ENCODE results near the gene SLX4IP.
A peak's percentile ranks its signal among the peaks of the same experiment; 100 is the strongest.

Gene SLX4IP

DNA sequence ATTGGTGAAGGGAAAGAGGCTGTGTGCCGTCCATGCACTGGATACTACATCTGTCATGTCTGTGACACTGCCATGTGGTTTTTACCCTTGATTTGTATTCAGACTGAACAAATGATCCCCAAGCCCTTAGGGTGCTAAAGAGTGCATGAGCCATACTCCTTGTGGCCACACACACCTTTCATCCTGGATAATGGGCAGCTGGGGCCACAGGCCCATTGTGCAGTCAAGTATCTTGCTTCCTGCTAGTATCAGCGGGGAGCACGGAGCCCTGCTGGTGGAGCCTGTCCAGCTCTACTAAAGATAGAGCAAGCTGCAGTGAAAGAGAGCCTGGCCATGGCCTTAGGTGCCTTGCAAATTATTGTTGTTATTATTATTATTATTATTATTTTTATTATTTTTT is 75.1 kb downstream of the SLX4IP start:
- no peak overlapping the region for H3K9ac ChIP-seq (ENCODE audit: low read depth, low read length)
- H3K4me3 ChIP-seq (ENCODE audit: low read length), result no peak overlapping the region
- H3K9me3 ChIP-seq (ENCODE audit: insufficient read depth, low read depth, low read length), result no peaks in the 10 kb centered on the region
- no peaks in the 10 kb centered on the region for H3K36me3 ChIP-seq (ENCODE audit: insufficient read depth, low read length)
- no peaks in the 10 kb centered on the region for H3K27me3 ChIP-seq (ENCODE audit: insufficient read depth, low read length)
- peaks cover 41% of the 10 kb centered on the region for H3K4me1 ChIP-seq (ENCODE audit: insufficient read depth, low read length)
- 87% methylated on average over 3 of the region's 3 CpGs for WGBS
- H3K27ac ChIP-seq (ENCODE audit: low read depth, low read length), result no peak overlapping the region

DNA sequence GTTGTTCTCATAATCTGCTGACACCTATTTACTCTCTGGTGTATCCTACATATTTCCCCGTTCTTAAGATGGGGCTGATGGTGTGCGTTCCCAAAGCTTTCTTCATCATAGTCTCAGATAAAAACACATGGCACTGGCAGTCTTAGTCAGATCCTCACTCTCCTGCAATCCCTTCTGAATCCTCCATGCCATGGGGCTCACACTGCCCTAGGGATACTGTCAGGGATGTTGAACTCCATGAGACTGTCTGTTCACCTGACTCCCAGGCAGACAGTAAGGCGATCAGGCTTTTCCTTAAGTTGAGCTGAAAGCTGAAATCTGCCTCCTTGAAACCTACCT is 76.0 kb downstream of the SLX4IP start:
- 88% methylated on average over 3 of the region's 3 CpGs for WGBS
- Histone ChIP-seq H3K9ac (ENCODE audit: low read depth, low read length) (peak overlapping the region; percentile 28; the same call in 1 of the 2 replicates), H3K27me3 (ENCODE audit: insufficient read depth, low read length) (no peaks in the 10 kb centered on the region), H3K36me3 (ENCODE audit: insufficient read depth, low read length) (no peaks in the 10 kb centered on the region), H3K4me3 (ENCODE audit: low read length) (no peak overlapping the region), H3K4me1 (ENCODE audit: insufficient read depth, low read length) (peaks cover 41% of the 10 kb centered on the region), H3K9me3 (ENCODE audit: insufficient read depth, low read depth, low read length) (no peaks in the 10 kb centered on the region), H3K27ac (ENCODE audit: low read depth, low read length) (peak overlapping the region; percentile 16)

DNA sequence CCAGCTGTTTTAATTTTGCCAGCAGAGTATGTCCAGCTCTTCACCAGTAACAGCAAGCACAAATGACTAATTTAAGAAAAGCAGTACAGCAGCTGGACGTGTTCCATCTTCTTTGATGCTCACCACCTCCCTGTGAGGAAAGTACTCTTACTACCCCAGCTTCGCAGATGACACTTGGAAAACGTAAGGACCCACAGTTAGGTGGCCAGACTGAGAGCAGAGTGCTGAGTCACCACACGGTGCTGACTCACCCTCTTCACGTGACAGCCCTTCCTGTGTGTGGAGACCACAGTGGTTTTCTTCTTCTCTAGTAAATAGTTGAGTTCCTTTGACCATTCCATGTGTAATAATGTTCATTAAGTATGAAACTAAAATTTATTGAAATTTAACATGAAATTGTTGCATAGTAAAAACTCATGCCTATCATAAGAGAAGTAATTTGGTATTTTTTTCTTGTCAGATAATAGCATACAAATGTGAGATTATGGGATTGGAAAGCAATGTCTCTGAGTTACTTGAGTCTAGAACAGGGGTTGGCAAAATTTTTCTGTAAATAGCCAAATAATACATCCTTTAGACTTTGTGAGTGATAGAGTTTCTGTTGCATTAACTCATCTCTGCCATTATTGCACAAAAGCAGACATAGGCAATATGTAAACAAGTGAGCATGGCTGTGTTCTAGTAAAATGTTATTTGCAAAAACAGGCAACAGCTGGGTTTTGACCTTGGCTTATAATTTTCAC is 76.6 kb downstream of the SLX4IP start:
- H3K4me3 ChIP-seq (ENCODE audit: low read length), result no peak overlapping the region
- H3K9me3 ChIP-seq (ENCODE audit: insufficient read depth, low read depth, low read length), result no peaks in the 10 kb centered on the region
- no peaks in the 10 kb centered on the region for H3K36me3 ChIP-seq (ENCODE audit: insufficient read depth, low read length)
- H3K4me1 ChIP-seq (ENCODE audit: insufficient read depth, low read length), result peaks cover 40% of the 10 kb centered on the region
- H3K27me3 ChIP-seq (ENCODE audit: insufficient read depth, low read length), result no peaks in the 10 kb centered on the region
- WGBS, result 37% methylated on average over 5 of the region's 5 CpGs
- H3K27ac ChIP-seq (ENCODE audit: low read depth, low read length), result peak overlapping the region; percentile 16
- H3K9ac ChIP-seq (ENCODE audit: low read depth, low read length), result peak overlapping the region; percentile 28; the same call in 1 of the 2 replicates

DNA sequence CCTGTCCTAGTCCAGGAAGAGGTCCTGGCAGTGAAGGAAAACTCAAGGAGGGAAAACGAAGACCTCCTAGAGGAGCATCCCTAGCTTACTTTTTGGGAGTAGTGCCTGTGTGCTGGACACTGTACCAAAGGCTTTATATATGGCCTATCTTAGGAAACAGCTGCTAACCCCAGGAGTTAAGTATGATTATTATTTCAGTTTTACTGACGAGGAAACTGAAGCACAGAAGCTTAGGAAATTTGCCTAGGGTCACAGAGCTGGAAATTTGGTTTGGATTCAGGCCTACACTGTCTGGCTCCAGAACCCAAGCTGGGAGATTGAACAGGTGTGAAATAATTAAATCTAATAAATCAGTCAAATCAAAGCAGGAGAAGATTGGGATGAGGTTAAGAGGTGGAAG is 78.0 kb downstream of the SLX4IP start:
- 92% methylated on average over 2 of the region's 2 CpGs for WGBS
- H3K4me3 ChIP-seq (ENCODE audit: low read length), result no peak overlapping the region
- no peaks in the 10 kb centered on the region for H3K27me3 ChIP-seq (ENCODE audit: insufficient read depth, low read length)
- no peaks in the 10 kb centered on the region for H3K36me3 ChIP-seq (ENCODE audit: insufficient read depth, low read length)
- H3K9me3 ChIP-seq (ENCODE audit: insufficient read depth, low read depth, low read length), result no peaks in the 10 kb centered on the region
- H3K4me1 ChIP-seq (ENCODE audit: insufficient read depth, low read length), result peaks cover 38% of the 10 kb centered on the region
- H3K27ac ChIP-seq (ENCODE audit: low read depth, low read length), result no peak overlapping the region; the same call in 1 of the 2 replicates
- no peak overlapping the region for H3K9ac ChIP-seq (ENCODE audit: low read depth, low read length)

DNA sequence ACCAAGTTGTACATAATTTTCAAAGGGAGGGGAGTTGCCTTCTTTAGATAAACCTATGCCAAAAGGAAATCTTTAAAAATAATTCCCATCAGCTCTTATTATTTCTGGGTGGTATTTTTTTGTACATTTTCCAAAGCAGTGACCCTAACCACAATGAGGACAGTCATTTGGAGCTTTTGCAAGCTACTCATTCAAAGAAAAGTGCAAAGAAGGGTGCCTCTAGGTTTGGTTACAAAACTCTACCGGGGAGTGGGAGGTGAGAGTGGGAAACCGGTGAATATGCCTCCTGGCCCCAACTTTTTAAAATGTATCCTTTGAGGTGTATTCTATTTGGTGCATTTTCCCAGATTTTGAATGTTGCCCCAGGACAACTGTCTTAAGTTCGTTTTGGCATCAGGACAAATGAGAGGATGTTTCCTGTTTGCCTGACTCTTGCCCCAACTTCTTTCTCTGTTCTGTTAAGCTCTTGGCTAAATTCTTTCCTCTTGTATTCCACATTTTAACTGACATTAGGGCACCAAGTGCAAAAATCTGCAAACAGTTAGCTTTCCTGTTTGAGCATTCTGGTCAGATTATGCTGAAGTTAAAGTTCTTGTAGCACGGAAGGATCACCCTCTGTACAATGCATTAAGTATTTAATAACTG is 78.9 kb downstream of the SLX4IP start:
- Histone ChIP-seq H3K27ac (ENCODE audit: low read depth, low read length) (no peak overlapping the region), H3K4me1 (ENCODE audit: insufficient read depth, low read length) (peaks cover 29% of the 10 kb centered on the region), H3K9ac (ENCODE audit: low read depth, low read length) (no peak overlapping the region), H3K4me3 (ENCODE audit: low read length) (no peak overlapping the region), H3K36me3 (ENCODE audit: insufficient read depth, low read length) (no peaks in the 10 kb centered on the region), H3K27me3 (ENCODE audit: insufficient read depth, low read length) (no peaks in the 10 kb centered on the region), H3K9me3 (ENCODE audit: insufficient read depth, low read depth, low read length) (no peaks in the 10 kb centered on the region)
- 86% methylated on average over 3 of the region's 4 CpGs for WGBS

DNA sequence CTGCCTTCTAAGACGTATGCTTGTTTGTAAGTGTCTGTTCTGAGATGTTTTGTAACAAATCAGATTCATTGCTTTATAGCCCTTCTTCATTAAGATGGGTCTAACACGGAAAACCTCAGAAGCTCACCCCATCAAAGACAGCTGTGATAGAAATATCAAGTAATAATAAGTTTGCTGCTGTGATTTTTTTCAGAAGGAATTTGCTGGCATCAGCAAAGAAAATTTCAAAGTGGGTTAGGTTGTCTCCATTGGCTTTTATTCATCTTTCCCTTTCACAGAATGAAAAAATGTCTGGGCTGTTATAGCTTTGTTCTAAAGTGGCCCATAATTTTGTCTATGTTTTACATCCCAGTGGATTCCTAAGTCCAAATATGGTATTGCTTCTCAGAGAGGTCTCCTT is 81.4 kb downstream of the SLX4IP start:
- Histone ChIP-seq H3K27me3 (ENCODE audit: insufficient read depth, low read length) (no peaks in the 10 kb centered on the region), H3K27ac (ENCODE audit: low read depth, low read length) (no peak overlapping the region), H3K4me1 (ENCODE audit: insufficient read depth, low read length) (peaks cover 27% of the 10 kb centered on the region), H3K9me3 (ENCODE audit: insufficient read depth, low read depth, low read length) (no peaks in the 10 kb centered on the region), H3K4me3 (ENCODE audit: low read length) (no peak overlapping the region), H3K9ac (ENCODE audit: low read depth, low read length) (no peak overlapping the region), H3K36me3 (ENCODE audit: insufficient read depth, low read length) (no peaks in the 10 kb centered on the region)
- WGBS, result 0% methylated on average over 1 of the region's 2 CpGs

DNA sequence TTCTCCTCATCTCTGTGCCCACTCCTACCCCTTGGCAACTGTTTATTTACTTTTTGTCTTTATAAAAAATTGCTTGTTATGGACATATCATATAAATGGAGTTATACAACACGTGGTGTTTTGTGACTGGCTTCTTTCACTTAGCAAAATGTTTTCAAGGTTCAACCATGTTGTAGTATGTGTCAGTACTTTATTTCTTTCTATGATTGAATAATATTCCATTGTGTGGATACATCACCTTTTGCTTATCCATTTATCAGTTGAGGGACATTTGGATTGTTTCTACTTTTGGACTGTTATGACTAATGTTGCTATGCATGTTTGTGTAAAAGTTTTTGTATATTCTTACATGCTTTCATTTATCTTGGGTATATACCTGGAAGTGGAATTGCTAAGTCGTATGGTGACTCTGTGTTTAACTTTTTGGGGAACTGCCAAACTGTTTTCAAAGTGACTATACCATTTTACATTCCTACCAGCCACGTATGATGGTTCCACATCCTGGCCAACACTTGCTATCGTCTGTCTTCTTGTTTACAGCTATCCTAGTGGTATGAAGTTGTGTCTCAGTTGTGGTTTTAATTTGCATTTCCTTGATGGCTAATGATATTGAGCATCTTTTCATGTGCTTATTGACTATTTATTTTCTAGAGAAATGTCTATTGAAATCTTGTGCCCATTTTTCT is 84.4 kb downstream of the SLX4IP start:
- Histone ChIP-seq H3K4me3 (ENCODE audit: low read length) (no peak overlapping the region), H3K27me3 (ENCODE audit: insufficient read depth, low read length) (no peaks in the 10 kb centered on the region), H3K27ac (ENCODE audit: low read depth, low read length) (no peak overlapping the region), H3K36me3 (ENCODE audit: insufficient read depth, low read length) (no peaks in the 10 kb centered on the region), H3K9me3 (ENCODE audit: insufficient read depth, low read depth, low read length) (no peaks in the 10 kb centered on the region), H3K4me1 (ENCODE audit: insufficient read depth, low read length) (peaks cover 42% of the 10 kb centered on the region), H3K9ac (ENCODE audit: low read depth, low read length) (no peak overlapping the region)
- WGBS, result 87% methylated on average over 4 of the region's 4 CpGs

DNA sequence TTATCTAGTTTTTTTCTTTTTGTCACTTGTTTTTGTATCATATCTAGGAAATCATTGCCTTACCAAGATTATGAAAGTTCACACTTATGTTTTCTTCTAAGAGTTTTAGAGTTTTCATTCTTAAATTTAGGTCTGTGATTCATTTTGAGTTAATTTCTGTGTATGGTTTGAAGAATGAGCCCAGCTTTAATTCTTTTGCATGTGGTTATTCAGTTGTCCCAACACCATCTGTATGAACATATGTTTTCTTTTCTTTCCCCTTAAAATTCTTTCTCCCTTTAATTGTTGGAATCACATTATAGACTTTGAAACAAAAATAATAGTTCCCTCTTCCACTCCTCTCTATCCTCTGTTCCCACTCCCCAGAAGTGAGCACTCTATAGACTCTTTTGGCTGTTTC is 85.4 kb downstream of the SLX4IP start:
- Histone ChIP-seq H3K9me3 (ENCODE audit: insufficient read depth, low read depth, low read length) (no peaks in the 10 kb centered on the region), H3K4me1 (ENCODE audit: insufficient read depth, low read length) (peaks cover 43% of the 10 kb centered on the region), H3K27ac (ENCODE audit: low read depth, low read length) (no peak overlapping the region), H3K36me3 (ENCODE audit: insufficient read depth, low read length) (no peaks in the 10 kb centered on the region), H3K9ac (ENCODE audit: low read depth, low read length) (no peak overlapping the region), H3K4me3 (ENCODE audit: low read length) (no peak overlapping the region), H3K27me3 (ENCODE audit: insufficient read depth, low read length) (no peaks in the 10 kb centered on the region)

DNA sequence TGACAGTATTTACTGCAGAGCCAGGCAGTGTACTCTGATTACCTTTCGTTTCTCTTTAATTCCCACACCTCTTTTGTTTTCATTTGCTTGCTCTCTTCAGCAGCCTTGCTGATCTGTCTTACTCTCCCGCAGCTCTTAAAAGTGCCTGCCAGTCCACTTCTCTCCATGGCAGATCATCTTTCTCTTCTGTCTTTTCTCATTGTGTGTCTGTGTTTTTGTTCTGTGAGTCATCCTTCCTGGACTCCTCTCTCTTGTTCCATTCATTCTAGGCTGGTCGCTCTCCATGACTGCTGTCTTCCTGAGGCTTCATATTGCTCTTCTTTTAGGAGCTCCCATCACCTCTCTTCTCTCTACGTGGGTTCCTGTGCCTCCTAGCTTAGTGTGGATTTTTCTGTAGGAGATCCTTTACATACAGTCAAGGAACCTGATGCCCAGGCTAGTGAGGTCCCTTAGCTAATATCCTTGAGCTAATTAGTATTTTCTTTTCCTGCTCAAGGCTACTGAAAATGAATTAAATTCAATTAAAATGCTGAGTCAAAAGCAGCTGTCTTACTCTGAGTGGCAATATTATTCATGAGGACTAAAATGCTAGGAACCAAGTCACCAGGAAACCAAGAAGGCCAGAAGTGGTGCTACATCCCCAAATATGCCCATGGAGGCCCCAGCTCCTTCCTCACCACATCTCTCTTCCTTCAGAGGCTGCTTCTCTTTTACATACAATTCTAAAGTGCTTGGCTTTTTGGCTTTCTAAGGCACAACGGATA is 86.1 kb downstream of the SLX4IP start:
- H3K27ac ChIP-seq (ENCODE audit: low read depth, low read length), result peak overlapping the region; percentile 69
- no peaks in the 10 kb centered on the region for H3K9me3 ChIP-seq (ENCODE audit: insufficient read depth, low read depth, low read length)
- H3K36me3 ChIP-seq (ENCODE audit: insufficient read depth, low read length), result no peaks in the 10 kb centered on the region
- H3K4me1 ChIP-seq (ENCODE audit: insufficient read depth, low read length), result peaks cover 49% of the 10 kb centered on the region
- no peak overlapping the region for H3K9ac ChIP-seq (ENCODE audit: low read depth, low read length)
- WGBS, result 60% methylated on average over 5 of the region's 5 CpGs
- H3K4me3 ChIP-seq (ENCODE audit: low read length), result no peak overlapping the region
- H3K27me3 ChIP-seq (ENCODE audit: insufficient read depth, low read length), result no peaks in the 10 kb centered on the region

DNA sequence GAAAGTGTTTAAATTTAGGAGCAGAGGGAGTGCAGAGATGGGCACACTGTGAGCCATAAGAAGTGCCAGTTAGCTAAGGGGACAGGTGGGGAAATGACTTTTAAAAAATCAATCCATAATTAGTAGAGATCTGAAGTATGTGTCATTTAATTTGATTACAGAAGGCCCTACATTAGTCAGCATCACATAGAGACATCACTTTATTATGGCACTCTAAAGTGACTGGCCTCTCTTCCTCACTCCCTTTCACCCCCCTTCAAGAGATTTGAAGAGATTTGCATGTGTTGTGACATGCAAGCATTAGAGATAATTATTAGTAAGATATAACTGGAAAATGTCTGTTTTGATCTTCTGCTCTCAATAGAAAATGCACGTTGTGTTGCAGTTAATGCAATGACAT is 86.7 kb downstream of the SLX4IP start:
- H3K36me3 ChIP-seq (ENCODE audit: insufficient read depth, low read length), result no peaks in the 10 kb centered on the region
- no peak overlapping the region for H3K9ac ChIP-seq (ENCODE audit: low read depth, low read length)
- H3K4me3 ChIP-seq (ENCODE audit: low read length), result no peak overlapping the region
- WGBS, result 92% methylated on average over 1 of the region's 1 CpG
- H3K27me3 ChIP-seq (ENCODE audit: insufficient read depth, low read length), result no peaks in the 10 kb centered on the region
- H3K4me1 ChIP-seq (ENCODE audit: insufficient read depth, low read length), result peaks cover 49% of the 10 kb centered on the region
- H3K9me3 ChIP-seq (ENCODE audit: insufficient read depth, low read depth, low read length), result no peaks in the 10 kb centered on the region
- peak overlapping the region; percentile 69; the same call in 1 of the 2 replicates for H3K27ac ChIP-seq (ENCODE audit: low read depth, low read length)

DNA sequence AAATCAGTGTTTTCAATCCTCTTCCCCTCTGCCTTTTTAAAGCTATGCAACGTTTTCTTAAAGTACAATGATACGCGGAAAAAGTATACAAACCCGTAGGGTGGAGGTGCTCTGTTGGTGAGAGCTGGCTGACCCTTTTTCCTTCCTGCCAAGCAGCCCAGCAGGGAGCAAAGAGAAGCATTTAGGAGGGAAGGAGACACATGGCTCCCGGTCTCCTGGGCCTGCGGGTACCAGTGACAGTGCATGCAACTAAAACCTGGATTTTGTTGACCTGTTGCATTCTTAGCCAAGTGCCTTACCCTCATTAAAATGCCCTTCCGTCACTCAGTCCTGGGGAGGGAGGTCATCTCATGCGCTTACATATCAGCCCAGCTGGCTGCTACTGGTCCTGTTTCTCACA is 87.2 kb downstream of the SLX4IP start:
- 78% methylated on average over 8 of the region's 8 CpGs for WGBS

More for the DNA sequence above, 87.2 kb downstream of the SLX4IP start:
- H3K9me3 ChIP-seq (ENCODE audit: insufficient read depth, low read depth, low read length), result no peaks in the 10 kb centered on the region
- H3K4me3 ChIP-seq (ENCODE audit: low read length), result no peak overlapping the region
- H3K27me3 ChIP-seq (ENCODE audit: insufficient read depth, low read length), result no peaks in the 10 kb centered on the region
- H3K27ac ChIP-seq (ENCODE audit: low read depth, low read length), result no peak overlapping the region
- no peaks in the 10 kb centered on the region for H3K36me3 ChIP-seq (ENCODE audit: insufficient read depth, low read length)
- no peak overlapping the region for H3K9ac ChIP-seq (ENCODE audit: low read depth, low read length)
- H3K4me1 ChIP-seq (ENCODE audit: insufficient read depth, low read length), result peaks cover 49% of the 10 kb centered on the region

Data from HUES64 (cell line).